HG03521 (cell line): ENCODE results near the gene PHACTR1.

Experiments used
- ATAC-seq: cut with Tn5 transposase; IDR thresholded peaks from one replicate; pipeline ENCODE4 v1.9.1; 2021; ENCODE audit warnings: mild to moderate bottlenecking, moderate library complexity; ENCODE audit not compliant: unreplicated experiment

Gene PHACTR1

DNA sequence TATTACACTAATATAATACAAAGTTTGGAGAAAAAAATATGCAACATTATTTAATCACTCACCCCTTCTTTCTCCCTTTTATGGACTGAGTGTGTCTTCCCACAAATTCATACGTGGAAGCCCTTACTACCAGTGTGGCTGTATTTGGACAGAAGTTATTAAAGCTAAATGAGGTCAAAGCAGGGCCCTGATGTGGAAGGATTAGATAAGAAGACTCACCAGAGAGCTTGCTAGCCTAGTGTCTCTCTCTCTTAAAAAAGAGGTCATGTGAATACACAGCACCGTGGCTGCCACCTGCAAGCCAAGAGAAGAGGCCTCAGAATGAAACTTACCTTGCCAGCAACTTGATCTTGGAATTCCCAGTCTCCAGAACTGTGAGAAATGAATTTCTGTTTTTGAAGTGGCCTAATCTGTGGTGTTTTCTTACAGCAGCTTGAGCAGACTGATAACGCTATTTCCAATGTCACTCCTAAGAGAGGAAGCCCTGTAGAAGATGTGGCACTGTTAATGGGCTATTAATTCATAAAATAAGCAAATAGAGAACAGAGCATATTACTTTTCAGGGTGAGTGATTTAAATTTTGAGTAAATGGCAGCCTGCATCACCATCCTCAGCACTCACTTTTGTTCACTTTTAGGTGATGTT is 378.3 kb downstream of the PHACTR1 start:
- ATAC-seq = no peak

DNA sequence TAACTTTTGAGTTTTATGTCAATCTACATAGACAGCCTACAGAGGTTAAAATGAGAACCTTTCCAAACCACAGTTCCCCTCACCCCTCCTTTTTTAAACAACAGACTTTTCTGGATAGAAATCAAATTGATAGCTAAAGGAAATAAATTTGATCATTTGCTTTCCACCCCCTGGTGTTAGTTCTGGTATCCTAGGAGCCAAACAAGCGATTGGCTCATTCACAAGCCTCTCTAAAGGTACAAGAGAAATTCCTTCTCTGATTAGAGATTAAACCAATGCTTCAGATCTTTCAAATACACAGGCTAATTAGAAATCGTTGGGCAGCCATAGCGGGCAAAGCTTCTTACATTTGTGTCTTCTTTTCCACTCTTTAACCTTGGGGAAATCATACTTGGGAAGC is 379.5 kb downstream of the PHACTR1 start:
- ATAC-seq = no peak

- no peak for ATAC-seq
Measured at GRCh38 chr6:13097454-13097853, 380.9 kb downstream of the PHACTR1 start.

DNA sequence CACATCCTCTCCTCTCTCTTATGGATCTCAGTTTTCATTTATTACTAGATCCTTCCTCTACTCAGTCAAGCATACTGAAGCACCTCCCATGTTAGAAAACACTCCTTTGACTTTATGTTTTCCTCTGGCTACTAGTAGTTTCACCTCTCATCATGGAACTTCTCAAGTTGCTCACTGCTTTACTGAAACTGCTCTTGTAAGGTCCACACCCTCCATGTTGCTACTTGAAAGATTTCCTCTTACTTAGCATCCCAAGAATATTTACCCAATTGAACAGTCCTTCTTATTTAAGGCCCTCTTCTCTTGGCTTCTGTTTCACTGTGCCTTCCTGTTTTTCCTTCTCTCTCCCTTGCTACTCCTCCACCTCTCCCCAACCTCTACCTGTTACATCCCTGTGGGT is 381.4 kb downstream of the PHACTR1 start:
- ATAC-seq = no peak

DNA sequence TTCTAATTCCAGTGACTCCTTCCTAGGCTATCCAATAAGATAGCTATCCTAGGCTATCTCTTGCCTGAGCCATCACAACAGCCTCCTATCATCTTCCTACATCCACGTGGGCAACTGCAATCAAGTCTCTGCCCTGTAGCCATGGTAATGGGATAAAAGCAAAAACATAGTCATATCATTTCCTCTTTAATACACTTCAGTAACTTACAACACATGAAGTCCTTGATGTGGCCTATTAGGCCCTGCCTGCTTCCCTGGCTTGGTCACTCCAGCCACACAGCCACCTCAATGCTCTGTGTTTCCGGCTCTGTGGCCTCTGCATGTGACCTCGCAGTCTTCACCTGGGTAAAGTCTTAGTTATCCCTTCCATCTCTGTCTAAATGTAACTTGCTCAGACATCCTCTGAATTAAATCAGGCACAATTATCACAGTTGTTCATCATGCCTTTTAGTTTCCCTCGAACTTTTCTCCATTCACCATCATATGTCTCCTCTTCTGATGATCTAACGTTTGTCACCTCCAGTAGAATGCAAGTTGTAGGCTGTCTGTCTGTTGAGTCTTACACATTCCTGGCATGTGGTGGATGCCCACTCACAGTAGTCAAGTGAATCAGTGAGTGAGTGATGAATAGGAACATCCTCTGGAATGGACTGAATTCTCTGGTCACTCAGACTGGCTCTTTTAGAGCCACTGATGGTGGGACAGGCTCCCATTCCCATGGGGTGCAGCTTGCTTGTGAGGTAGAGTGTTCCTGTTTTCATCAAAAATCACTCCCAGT is 382.4 kb downstream of the PHACTR1 start:
- ATAC-seq = no peak

DNA sequence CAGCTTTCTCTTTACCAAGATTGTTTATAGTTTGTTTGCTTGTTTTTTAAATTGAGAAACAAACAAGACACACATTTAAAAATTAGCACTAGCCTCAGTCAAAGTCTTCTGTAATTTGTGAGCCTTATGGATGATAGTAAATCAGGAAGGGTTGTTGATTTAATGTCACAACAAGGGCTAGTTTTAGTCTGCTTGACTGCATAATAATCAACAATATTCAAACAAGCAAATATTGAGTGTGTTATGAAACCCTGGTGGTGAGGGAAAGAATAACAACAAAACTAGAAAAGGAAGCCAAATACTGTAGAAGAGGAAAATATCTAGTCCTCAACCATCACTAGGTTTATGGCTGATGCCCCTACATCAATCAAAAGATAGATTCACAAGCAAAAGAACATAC is 383.2 kb downstream of the PHACTR1 start:
- ATAC-seq = no peak

DNA sequence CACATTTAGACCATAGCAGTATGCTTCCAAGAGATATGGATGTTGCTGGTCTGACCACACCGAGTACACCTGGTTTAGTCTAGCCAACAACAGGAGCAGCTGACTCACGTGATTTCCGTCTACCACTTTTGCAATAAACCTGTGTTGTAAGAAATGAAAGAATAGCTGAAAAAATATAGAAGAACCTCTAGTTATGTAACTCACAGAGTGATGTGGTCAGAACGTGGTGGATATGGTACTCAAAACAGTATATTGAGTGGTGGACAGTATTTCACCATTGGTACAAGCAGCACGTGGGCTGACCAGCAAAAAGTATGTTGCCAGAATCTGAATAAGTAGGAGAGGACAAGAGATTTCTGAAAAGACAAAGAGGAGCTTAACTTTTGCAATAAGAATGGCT is 384.8 kb downstream of the PHACTR1 start:
- no peak for ATAC-seq

GRCh38 chr6:13101985-13102384 is 385.4 kb downstream of the PHACTR1 start:
- no peak for ATAC-seq

- no peak for ATAC-seq
Measured at GRCh38 chr6:13103169-13103568, 386.6 kb downstream of the PHACTR1 start.

DNA sequence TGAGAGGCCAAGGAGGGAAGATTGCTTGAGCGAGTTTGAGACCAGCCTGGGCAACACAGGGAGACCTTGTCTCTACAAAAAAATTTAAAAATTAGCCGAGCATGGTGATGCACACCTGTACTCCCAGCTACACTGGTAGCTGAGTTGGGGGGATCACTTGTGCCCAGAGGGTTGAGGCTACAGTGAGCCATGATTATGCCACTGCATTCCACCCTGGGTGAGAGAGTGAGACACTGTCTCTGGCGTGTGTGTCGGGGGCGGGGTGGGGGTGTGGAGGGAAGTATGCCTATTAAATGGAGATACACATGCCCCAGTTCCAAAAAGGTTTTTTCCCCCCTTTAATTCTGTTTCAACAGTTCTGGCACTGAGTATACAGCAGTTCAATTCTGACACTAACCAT is 388.6 kb downstream of the PHACTR1 start:
- no peak for ATAC-seq

DNA sequence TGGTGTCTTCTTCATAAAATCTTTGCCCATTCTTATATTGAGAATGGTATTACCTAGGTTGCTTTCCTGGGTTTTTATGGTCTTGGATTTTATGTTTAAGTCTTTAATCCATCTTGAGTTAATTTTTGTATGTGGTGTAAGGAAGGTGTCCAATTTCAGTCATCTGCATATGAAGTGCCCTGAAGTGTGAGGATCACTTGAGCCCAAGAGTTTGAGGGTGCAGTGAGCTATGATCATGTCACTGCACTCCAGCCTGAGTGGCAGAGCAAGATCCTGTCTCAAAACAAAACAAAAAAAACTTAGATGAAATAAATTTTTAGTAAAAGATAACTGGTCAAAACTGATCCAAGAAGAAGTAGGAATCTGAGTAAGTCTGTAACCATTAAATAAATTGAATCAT is 396.4 kb downstream of the PHACTR1 start:
- ATAC-seq = no peak

- ATAC-seq = no peak
Measured at GRCh38 chr6:13113376-13113775, 396.8 kb downstream of the PHACTR1 start.

DNA sequence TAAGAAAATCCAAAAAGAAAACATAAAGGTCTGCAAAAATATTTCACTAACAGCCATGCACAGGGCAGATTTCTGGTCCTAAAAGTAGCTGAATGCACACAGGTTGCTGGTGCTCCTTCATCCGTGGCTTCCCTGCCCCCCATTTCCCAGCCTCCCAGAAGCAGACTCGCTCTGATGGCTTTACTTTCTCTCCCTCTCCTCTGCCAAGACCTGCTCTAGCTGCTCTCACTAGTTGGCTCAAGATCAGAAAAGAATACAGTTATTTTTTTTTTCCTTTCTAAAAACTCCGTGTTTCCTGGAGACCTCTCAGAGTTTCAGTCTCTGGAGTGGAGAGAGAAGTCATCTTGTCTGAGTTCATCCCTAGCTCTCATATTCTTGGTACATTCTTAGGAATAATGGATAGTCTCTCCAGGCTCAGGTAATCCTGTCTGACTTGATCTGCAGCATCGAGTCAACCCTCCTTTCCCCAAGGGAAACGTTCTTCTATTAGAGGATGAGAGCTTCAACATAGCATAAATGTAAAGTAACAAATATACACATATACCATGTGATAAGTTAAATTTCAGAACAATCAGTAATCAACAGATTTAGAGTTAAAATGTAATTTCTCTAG is 397.5 kb downstream of the PHACTR1 start:
- ATAC-seq = no peak

GRCh38 chr6:13116155-13116554 is 399.6 kb downstream of the PHACTR1 start:
- ATAC-seq = no peak

DNA sequence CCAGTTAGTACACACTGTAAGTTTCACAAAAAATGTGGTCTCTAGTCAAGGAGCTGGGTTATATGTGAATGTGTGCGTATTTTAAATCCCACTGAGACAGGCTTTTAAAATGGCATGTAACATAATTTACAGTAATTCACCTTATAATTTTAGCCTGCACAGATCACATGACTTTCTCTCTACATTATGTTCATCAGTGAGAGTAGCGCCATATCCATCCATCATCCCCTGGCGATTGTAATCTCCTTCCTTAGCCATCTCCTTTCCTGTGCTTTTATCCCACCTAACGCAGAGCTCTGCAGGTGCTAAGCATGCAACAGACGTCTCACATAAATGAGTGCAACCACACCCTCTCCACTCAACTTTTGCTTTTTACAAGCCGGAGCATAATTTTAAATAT is 401.0 kb downstream of the PHACTR1 start:
- no peak for ATAC-seq

DNA sequence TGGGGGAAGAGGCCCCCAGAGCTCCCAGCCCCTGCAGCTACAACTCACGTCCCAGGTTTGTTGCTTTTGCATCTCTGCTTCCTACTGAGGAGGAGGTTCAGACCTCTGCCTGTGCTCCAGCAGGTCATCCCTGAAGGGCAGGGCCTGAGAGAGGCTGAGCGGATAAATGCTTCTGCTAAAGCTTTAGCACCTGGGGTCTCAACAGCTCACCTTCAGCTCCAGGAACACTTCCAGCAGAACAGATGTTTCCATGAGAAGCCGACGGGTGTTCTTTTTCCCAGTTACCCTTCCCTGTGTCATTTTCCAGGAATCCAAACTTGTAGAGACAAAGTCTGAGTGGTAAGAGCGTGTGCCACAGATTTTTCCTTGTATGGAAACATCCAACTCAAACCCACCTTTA is 403.0 kb downstream of the PHACTR1 start:
- no peak for ATAC-seq

DNA sequence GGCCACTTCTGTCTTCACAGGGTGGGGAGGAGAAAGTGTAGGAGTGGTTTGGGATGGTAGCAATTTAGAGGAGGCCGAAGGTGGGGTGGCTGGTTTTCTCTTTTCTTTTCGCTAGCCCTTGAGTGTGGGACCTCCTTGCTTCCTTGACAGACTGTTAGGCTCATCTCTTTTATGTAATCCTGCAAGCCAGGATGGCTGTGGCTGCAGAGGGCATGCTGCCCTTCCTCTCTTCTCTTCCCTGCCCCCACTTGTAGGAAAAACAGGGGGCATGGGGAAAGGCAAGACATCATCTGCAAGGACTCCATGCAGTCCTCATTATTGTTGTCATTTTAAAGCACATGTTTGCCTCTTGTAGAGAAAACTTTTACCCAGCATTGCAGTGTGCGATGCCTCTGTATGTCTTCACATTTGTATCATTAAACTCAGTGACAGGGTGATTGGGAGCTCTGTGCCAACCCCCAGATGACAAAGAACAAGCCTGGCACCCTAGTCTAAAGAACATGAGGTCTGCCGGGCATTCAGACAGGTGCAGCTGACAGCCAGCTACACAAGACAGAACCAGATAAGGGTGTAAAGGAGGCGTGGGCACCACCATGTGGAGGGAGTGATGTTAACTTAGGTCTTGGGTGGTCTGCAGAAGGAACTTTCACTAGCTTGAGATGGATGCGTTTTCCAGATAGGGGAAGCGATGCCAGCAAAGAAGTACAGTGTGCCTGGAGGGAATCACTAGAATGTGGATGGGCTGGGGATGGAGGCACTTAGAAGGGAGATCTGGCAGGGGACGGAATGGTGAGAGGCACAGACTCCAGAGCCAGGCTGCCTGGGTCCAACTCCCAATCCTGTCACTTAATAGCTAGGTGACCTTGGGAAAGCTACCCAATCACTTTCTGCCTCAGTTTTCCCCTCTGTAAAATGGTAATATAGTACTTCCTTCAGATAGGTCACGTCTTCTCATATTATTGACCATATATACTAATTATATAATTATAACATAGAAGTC is 404.2 kb downstream of the PHACTR1 start:
- no peak for ATAC-seq

DNA sequence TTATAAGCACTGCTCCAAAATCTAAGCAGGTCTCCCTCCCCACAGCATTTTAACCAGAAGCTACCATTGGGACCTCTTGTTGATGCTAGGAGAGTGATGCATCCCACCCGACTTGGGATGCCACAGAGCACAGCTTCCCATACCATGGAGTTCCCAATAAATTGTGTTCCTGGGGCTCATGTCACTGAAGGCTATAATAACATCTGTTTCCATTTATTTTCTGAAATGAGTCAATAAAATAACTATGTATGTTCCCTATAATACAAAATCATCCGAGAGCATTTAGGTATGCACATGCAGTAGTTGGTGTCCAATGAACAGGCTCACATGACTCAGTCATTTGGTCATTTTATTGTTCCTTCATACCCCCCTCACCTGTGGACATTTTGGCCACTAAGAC is 407.6 kb downstream of the PHACTR1 start:
- ATAC-seq = no peak

- no peak for ATAC-seq
Measured at GRCh38 chr6:13125841-13126240, 409.3 kb downstream of the PHACTR1 start.

DNA sequence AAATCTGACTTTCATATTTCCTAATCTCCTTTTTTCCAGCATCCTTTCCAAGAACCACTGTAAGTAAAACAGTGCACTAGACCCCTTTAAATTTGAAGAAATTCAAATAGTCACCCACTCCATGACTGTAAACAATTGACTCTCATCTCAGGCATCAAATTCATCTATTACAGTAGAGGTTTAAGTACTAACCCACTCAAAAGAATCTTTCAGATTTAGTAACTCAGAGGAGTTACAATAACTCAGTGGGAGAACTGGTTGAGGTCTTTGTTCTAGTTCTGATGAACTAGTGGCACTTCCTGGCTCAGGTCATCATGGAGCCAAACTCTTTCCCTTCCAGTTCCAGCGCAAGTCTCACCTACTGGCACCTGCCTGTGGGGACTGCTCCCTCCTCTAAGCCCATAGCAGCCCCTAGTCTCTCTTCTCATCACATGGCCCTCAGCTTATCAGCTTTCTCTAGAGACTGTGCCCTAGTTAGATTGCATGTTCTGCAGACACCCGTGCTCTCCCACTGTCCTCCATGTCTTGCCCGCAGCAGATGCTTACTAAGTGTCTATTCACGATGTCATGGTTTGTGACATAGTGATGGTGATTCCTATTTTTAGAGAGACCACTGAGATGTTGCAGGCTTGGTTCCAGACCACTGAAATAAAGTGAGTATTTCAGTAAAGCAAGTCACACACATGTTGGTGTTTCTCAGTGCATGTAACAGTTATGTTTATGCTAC is 415.5 kb downstream of the PHACTR1 start:
- ATAC-seq = no peak
